ENCODE measurements around the gene SACS. TPM values are rescaled to one million over a fixed set of nuclear protein-coding genes. Genes with fewer than 3 reads are reported as not detected.

Gene SACS
- total RNA-seq, 1 donor from 2014 or later, result 87.9 TPM

DNA sequence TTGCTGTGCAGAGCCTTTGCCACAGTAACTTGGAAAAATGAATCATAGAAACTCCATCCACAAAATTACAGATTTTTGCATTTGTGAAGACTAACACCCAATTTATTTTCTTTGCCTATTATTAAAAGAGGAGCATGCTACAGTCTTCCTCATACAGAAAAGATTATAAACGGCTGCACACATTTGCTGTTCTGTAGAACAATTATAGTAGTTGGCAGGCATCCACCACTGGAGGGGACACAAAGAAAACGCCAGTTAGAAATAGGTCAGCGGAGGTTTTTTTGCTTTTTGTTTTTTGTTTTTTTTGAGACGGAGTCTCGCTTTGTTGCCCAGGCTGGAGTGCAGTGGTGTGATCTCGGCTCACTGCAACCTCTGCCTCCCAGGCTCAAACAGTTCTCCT is 51.6 kb downstream of the SACS start:
- Mint-ChIP-seq H3K4me1 (ENCODE audit: low read depth) (peaks cover 53% of the 10 kb centered on the region), H3K9me3 (ENCODE audit: low read depth) (no peaks in the 10 kb centered on the region), H3K27ac (ENCODE audit: unreplicated experiment) (peak overlapping the region; percentile 70), H3K36me3 (ENCODE audit: low read depth) (no peaks in the 10 kb centered on the region), H3K4me3 (ENCODE audit: unreplicated experiment) (no peak overlapping the region), H3K27me3 (ENCODE audit: low read depth) (no peaks in the 10 kb centered on the region)
- TF ChIP-seq, protein P1, sequence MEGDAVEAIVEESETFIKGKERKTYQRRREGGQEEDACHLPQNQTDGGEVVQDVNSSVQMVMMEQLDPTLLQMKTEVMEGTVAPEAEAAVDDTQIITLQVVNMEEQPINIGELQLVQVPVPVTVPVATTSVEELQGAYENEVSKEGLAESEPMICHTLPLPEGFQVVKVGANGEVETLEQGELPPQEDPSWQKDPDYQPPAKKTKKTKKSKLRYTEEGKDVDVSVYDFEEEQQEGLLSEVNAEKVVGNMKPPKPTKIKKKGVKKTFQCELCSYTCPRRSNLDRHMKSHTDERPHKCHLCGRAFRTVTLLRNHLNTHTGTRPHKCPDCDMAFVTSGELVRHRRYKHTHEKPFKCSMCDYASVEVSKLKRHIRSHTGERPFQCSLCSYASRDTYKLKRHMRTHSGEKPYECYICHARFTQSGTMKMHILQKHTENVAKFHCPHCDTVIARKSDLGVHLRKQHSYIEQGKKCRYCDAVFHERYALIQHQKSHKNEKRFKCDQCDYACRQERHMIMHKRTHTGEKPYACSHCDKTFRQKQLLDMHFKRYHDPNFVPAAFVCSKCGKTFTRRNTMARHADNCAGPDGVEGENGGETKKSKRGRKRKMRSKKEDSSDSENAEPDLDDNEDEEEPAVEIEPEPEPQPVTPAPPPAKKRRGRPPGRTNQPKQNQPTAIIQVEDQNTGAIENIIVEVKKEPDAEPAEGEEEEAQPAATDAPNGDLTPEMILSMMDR (IDR thresholded peaks at IDR 0.05), result no peak
- DNase-seq (ENCODE audit: low spot score), result no peak

DNA sequence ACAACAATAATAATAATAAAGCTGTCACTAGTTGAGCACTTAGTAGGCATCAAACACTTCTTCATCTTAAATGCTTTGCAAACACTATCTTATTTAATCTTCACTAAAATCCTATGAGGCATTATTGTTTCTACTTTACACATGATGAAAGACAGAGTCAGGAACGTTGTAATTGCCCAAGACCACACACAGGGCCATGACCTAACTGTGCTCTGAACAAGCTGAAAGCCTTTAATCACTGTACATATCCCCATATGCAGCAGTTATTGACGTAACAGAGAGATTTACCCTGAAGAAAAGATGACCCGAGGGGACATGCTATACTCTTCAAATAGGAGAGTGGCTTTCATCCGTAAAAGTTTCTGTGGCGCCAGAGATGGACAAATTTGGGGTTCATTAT is 53.0 kb downstream of the SACS start:
- Mint-ChIP-seq H3K9me3 (ENCODE audit: low read depth) (no peaks in the 10 kb centered on the region), H3K4me3 (ENCODE audit: unreplicated experiment) (no peak overlapping the region), H3K36me3 (ENCODE audit: low read depth) (no peaks in the 10 kb centered on the region), H3K27me3 (ENCODE audit: low read depth) (no peaks in the 10 kb centered on the region), H3K4me1 (ENCODE audit: low read depth) (peaks cover 65% of the 10 kb centered on the region), H3K27ac (ENCODE audit: unreplicated experiment) (no peak overlapping the region)
- TF ChIP-seq, protein P1 (IDR thresholded peaks at IDR 0.05), result no peak
- DNase-seq (ENCODE audit: low spot score), result no peak

GRCh38 chr13:23377983-23378632 is 55.4 kb downstream of the SACS start:
- TF ChIP-seq, protein P1 (IDR thresholded peaks at IDR 0.05), result no peak
- Mint-ChIP-seq H3K4me3 (ENCODE audit: unreplicated experiment) (peak overlapping the region; percentile 54), H3K36me3 (ENCODE audit: low read depth) (no peaks in the 10 kb centered on the region), H3K4me1 (ENCODE audit: low read depth) (peaks cover 73% of the 10 kb centered on the region), H3K9me3 (ENCODE audit: low read depth) (no peaks in the 10 kb centered on the region), H3K27ac (ENCODE audit: unreplicated experiment) (peak overlapping the region; percentile 95), H3K27me3 (ENCODE audit: low read depth) (no peaks in the 10 kb centered on the region)
- DNase-seq (ENCODE audit: low spot score), result no peak

DNA sequence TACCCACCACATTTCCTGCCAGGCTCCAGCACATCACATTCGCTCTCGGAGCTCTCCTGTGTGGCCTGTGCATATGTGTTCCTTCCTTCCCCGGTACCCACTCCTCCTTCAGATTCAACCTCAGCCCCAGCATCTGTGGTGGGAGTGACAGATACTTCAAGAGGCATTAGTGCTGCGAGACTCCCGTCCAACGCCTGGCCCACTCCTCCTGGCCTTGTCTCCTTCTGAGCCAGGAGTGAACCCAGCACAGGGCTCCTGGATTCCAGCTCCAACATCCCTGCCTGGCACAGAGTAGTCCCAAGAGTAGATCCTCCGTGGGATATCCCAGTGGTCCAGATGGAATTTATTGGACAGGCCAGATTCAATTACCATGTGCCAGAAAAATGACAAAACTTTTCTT is 55.9 kb downstream of the SACS start:
- TF ChIP-seq, protein P1 (IDR thresholded peaks at IDR 0.05), result no peak
- Mint-ChIP-seq H3K27me3 (ENCODE audit: low read depth) (no peaks in the 10 kb centered on the region), H3K36me3 (ENCODE audit: low read depth) (peaks cover 4% of the 10 kb centered on the region), H3K4me3 (ENCODE audit: unreplicated experiment) (peak overlapping the region; percentile 54), H3K4me1 (ENCODE audit: low read depth) (peaks cover 77% of the 10 kb centered on the region), H3K27ac (ENCODE audit: unreplicated experiment) (peak overlapping the region; percentile 95), H3K9me3 (ENCODE audit: low read depth) (no peaks in the 10 kb centered on the region)
- DNase-seq (ENCODE audit: low spot score), result no peak

- Mint-ChIP-seq H3K4me1 (ENCODE audit: low read depth) (peaks cover 78% of the 10 kb centered on the region), H3K27ac (ENCODE audit: unreplicated experiment) (peak overlapping the region; percentile 77)
- TF ChIP-seq, protein P1 (IDR thresholded peaks at IDR 0.05), result peak; percentile 69
Measured at GRCh38 chr13:23375001-23375971, 58.2 kb downstream of the SACS start.

More at GRCh38 chr13:23375001-23375971, 58.2 kb downstream of the SACS start:
- H3K9me3 Mint-ChIP-seq (ENCODE audit: low read depth), result no peaks in the 10 kb centered on the region
- H3K27me3 Mint-ChIP-seq (ENCODE audit: low read depth), result no peaks in the 10 kb centered on the region
- peak; percentile 97 for DNase-seq (ENCODE audit: low spot score)
- H3K36me3 Mint-ChIP-seq (ENCODE audit: low read depth), result peaks cover 12% of the 10 kb centered on the region
- peak overlapping the region; percentile 73 for H3K4me3 Mint-ChIP-seq (ENCODE audit: unreplicated experiment)

Data from chondrocyte (in vitro differentiated cells).